Tibial nerve (tissue), 4 donors: ENCODE results near the gene C22orf39.

Experiments used
- EP300 ChIP-seq, 2 donors: sonication (generic); formaldehyde crosslinking; IDR thresholded peaks; one replicate each; pipeline ENCODE4 v1.6.1; 2017; ENCODE audit warnings: antibody characterized with exemption in 2 of 2, mild to moderate bottlenecking in 1 of 2
- POLR2A ChIP-seq, 2 donors: fragments of 450-650 bp; IDR thresholded peaks; one replicate each; pipeline ENCODE4 v1.6.1; 2017; ENCODE audit warnings: antibody characterized with exemption in 2 of 2, mild to moderate bottlenecking in 2 of 2, moderate library complexity in 2 of 2
- TF ChIP-seq, protein P1 (sequence below), 5 experiments: fragments of 200-600 bp in 3 of 5; fragments of 450-650 bp in 2 of 5; sonication (generic) in 3 of 5; IDR thresholded peaks; one replicate each; pipeline ENCODE4 v1.5.1; 2016 to 2019; ENCODE audit warnings: antibody characterized with exemption in 5 of 5, mild to moderate bottlenecking in 3 of 5, moderate library complexity in 2 of 5

DNA sequence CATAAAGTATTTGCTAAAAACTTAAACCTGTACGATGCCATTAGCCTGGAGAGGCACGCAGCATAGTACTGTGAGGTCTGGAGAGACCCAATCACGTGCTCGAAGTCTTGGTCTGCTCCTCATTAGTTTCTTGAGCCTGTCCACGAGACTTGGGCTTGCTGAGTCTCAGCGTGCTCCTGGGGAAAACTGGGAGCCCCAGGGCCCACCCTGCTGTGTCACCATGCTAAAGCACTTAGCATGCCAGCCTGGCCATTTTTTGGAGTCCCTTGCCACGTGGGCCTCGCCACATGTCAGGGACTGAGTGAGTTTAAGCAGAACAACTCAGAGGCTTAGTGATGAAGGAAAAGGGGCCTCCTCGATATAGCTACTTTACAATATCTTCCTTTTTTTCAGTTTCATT is 34.8 kb upstream of the C22orf39 start:
- no peak for TF ChIP-seq POLR2A (IDR thresholded peaks at IDR 0.05)
- no peak for TF ChIP-seq EP300 (IDR thresholded peaks at IDR 0.05)
- TF ChIP-seq, protein P1, sequence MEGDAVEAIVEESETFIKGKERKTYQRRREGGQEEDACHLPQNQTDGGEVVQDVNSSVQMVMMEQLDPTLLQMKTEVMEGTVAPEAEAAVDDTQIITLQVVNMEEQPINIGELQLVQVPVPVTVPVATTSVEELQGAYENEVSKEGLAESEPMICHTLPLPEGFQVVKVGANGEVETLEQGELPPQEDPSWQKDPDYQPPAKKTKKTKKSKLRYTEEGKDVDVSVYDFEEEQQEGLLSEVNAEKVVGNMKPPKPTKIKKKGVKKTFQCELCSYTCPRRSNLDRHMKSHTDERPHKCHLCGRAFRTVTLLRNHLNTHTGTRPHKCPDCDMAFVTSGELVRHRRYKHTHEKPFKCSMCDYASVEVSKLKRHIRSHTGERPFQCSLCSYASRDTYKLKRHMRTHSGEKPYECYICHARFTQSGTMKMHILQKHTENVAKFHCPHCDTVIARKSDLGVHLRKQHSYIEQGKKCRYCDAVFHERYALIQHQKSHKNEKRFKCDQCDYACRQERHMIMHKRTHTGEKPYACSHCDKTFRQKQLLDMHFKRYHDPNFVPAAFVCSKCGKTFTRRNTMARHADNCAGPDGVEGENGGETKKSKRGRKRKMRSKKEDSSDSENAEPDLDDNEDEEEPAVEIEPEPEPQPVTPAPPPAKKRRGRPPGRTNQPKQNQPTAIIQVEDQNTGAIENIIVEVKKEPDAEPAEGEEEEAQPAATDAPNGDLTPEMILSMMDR (IDR thresholded peaks at IDR 0.05) = no peak
